Neural cell (in vitro differentiated cells): ENCODE data around the gene HIPK2. TPM values are rescaled to one million over a fixed set of nuclear protein-coding genes. Genes with fewer than 3 reads are reported as not detected.

Source experiments
- H2AFZ ChIP-seq: fragments of 200-600, 300-800 bp; sonication (generic), shearing (Covaris generic); 2 replicates; pipeline ENCODE4 v1.6.0; 2014; ENCODE audit warnings: low read depth, mild to moderate bottlenecking, antibody characterized with exemption, low read length, moderate library complexity
- H3F3A ChIP-seq: fragments of 200-600 bp; shearing (Covaris generic); 2 replicates; pipeline ENCODE4 v1.6.1; 2016; ENCODE audit warnings: mild to moderate bottlenecking, moderate library complexity, mixed read lengths, antibody characterized with exemption, low read length; ENCODE audit not compliant: insufficient read depth, poor library complexity, severe bottlenecking
- H3K27ac ChIP-seq: fragments of 200-600, 300-800 bp; sonication (generic), shearing (Covaris generic); 2 replicates; pipeline ENCODE4 v1.5.1; 2014; ENCODE audit warnings: mild to moderate bottlenecking, low read length, moderate library complexity
- H3K27me3 ChIP-seq: fragments of 300-800, 200-600 bp; sonication (generic), shearing (Covaris generic); 2 replicates; pipeline ENCODE4 v1.6.0; 2014; ENCODE audit warnings: mild to moderate bottlenecking, low read depth, low read length, moderate library complexity; ENCODE audit not compliant: insufficient read depth
- H3K36me3 ChIP-seq: fragments of 300-800, 200-600 bp; sonication (generic), shearing (Covaris generic); 2 replicates; pipeline ENCODE4 v1.5.1; 2014; ENCODE audit warnings: mild to moderate bottlenecking, antibody characterized with exemption, low read length, moderate library complexity; ENCODE audit not compliant: insufficient read depth
- H3K4me2 ChIP-seq: fragments of 300-800, 200-600 bp; sonication (generic), shearing (Covaris generic); 2 replicates; pipeline ENCODE4 v1.6.0; 2014; ENCODE audit warnings: mild to moderate bottlenecking, low read length
- H3K4me3 ChIP-seq: fragments of 300-800, 200-600 bp; sonication (generic), shearing (Covaris generic); 2 replicates; pipeline ENCODE4 v1.5.1; 2014; ENCODE audit warnings: mild to moderate bottlenecking, low read length, moderate library complexity
- H3K79me2 ChIP-seq: fragments of 200-600 bp; shearing (Covaris generic); replicated peaks from 2 replicates; pipeline ENCODE4 v1.6.0; 2014; ENCODE audit warnings: mild to moderate bottlenecking, low read length, moderate library complexity; ENCODE audit not compliant: insufficient read depth
- H3K9ac ChIP-seq: fragments of 300-800, 200-600 bp; sonication (generic), shearing (Covaris generic); 2 replicates; pipeline ENCODE4 v1.6.1; 2016; ENCODE audit warnings: mild to moderate bottlenecking, low read length, mixed read lengths
- H3K9me2 ChIP-seq: fragments of 200-600 bp; shearing (Covaris generic); 2 replicates; pipeline ENCODE4 v1.6.1; 2016; ENCODE audit warnings: mild to moderate bottlenecking, low read length, mixed read lengths; ENCODE audit not compliant: insufficient read depth
- H3K9me3 ChIP-seq: fragments of 200-600, 300-800 bp; sonication (generic), shearing (Covaris generic); 2 replicates; pipeline ENCODE4 v1.6.1; 2016; ENCODE audit warnings: mild to moderate bottlenecking, mixed run types, low read length, moderate library complexity, mixed read lengths
- H4K20me1 ChIP-seq: fragments of 200-600 bp; shearing (Covaris generic); 2 replicates; pipeline ENCODE4 v1.6.1; 2016; ENCODE audit warnings: mild to moderate bottlenecking, mixed run types; ENCODE audit not compliant: insufficient read depth
- CTCF ChIP-seq: fragments of 450-650 bp; IDR thresholded peaks from 2 replicates; pipeline ENCODE4 v1.5.1; 2014; ENCODE audit warnings: antibody characterized with exemption, mild to moderate bottlenecking, moderate library complexity; ENCODE audit not compliant: poor library complexity, severe bottlenecking
- EP300 ChIP-seq: fragments of 450-650 bp; conservative IDR thresholded peaks from 2 replicates; pipeline ENCODE4 v1.6.1; 2014; ENCODE audit warnings: antibody characterized with exemption, mild to moderate bottlenecking, moderate library complexity; ENCODE audit not compliant: poor library complexity, severe bottlenecking
- EZH2 ChIP-seq: fragments of 200-600, 300-800 bp; shearing (Covaris generic), sonication (generic); IDR thresholded peaks from 2 replicates; pipeline ENCODE4 v1.6.1; 2014; ENCODE audit warnings: antibody characterized with exemption, low read length, borderline replicate concordance, mild to moderate bottlenecking; ENCODE audit not compliant: insufficient read depth, poor library complexity, severe bottlenecking
- MXI1 ChIP-seq: fragments of 450-650 bp; conservative IDR thresholded peaks from 2 replicates; pipeline ENCODE4 v1.6.1; 2014; ENCODE audit warnings: antibody characterized with exemption, mild to moderate bottlenecking; ENCODE audit not compliant: poor library complexity, severe bottlenecking
- POLR2AphosphoS5 ChIP-seq: IDR thresholded peaks from 2 replicates; pipeline ENCODE4 v1.6.1; 2012
- RAD21 ChIP-seq: fragments of 450-650 bp; conservative IDR thresholded peaks from 2 replicates; pipeline ENCODE4 v1.6.1; 2014; ENCODE audit warnings: antibody characterized with exemption, mild to moderate bottlenecking, moderate library complexity
- REST ChIP-seq: IDR thresholded peaks from 2 replicates; pipeline ENCODE4 v1.6.1; 2012; ENCODE audit warnings: borderline replicate concordance
- SMC3 ChIP-seq: fragments of 450-650 bp; conservative IDR thresholded peaks from 2 replicates; pipeline ENCODE4 v1.6.1; 2014; ENCODE audit warnings: antibody characterized with exemption, mild to moderate bottlenecking, moderate library complexity; ENCODE audit not compliant: poor library complexity
- TAF1 ChIP-seq: IDR thresholded peaks from 2 replicates; pipeline ENCODE4 v1.6.1; 2012; ENCODE audit warnings: low read depth
- polyA plus RNA-seq: library from polyadenylated mRNA; depleted of rRNA; stranded (reverse); fragments of >200 nt; gene quantifications from 2 replicates; pipeline ENCODE4 v1.2.3, GENCODE V29; 2014

Gene HIPK2
- polyA plus RNA-seq, 1 donor from 2014 or later: 8.5 TPM

- H3K79me2 ChIP-seq: peaks cover 75% of the 10 kb centered on the region
- H3F3A ChIP-seq: no peaks in the 10 kb centered on the region
- H3K36me3 ChIP-seq: no peaks in the 10 kb centered on the region
- H3K9ac ChIP-seq: no peak overlapping the region
- H4K20me1 ChIP-seq: no peaks in the 10 kb centered on the region
- H2AFZ ChIP-seq: no peak overlapping the region
- H3K4me3 ChIP-seq: no peak overlapping the region
- H3K9me2 ChIP-seq: no peaks in the 10 kb centered on the region
- no peak for TF ChIP-seq SMC3
- no peak for TF ChIP-seq MXI1
- TF ChIP-seq EZH2: no peak
- TF ChIP-seq TAF1: no peak
- no peak for TF ChIP-seq CTCF
- TF ChIP-seq EP300: no peak
- TF ChIP-seq REST: no peak
- no peak for TF ChIP-seq RAD21
- no peak for TF ChIP-seq POLR2AphosphoS5
- H3K9me3 ChIP-seq: no peaks in the 10 kb centered on the region
- no peak overlapping the region for H3K27ac ChIP-seq
- no peak overlapping the region for H3K4me2 ChIP-seq
- H3K27me3 ChIP-seq: no peaks in the 10 kb centered on the region
Measured at GRCh38 chr7:139772873-139773272, 4.9 kb downstream of the HIPK2 start.

GRCh38 chr7:139772115-139772514 is 5.7 kb downstream of the HIPK2 start:
- H3K4me2 ChIP-seq: no peak overlapping the region

More at GRCh38 chr7:139772115-139772514, 5.7 kb downstream of the HIPK2 start:
- TF ChIP-seq POLR2AphosphoS5: no peak
- TF ChIP-seq CTCF: no peak
- TF ChIP-seq MXI1: no peak
- TF ChIP-seq TAF1: no peak
- no peak for TF ChIP-seq EP300
- TF ChIP-seq SMC3: no peak
- TF ChIP-seq EZH2: no peak
- TF ChIP-seq RAD21: no peak
- no peak for TF ChIP-seq REST
- Histone ChIP-seq H3K9me3 (no peaks in the 10 kb centered on the region), H3F3A (no peaks in the 10 kb centered on the region), H3K36me3 (no peaks in the 10 kb centered on the region), H3K4me3 (no peak overlapping the region), H3K9me2 (no peaks in the 10 kb centered on the region), H3K79me2 (peaks cover 82% of the 10 kb centered on the region), H3K9ac (no peak overlapping the region), H4K20me1 (no peaks in the 10 kb centered on the region), H2AFZ (no peak overlapping the region), H3K27ac (no peak overlapping the region), H3K27me3 (no peaks in the 10 kb centered on the region)
